H1 (cell line): Measurements from ENCODE around the gene LIAS. TPM values are rescaled to one million over a fixed set of nuclear protein-coding genes. Genes with fewer than 3 reads are reported as not detected.

Experiments used
- BACH1 ChIP-seq: IDR thresholded peaks from 2 replicates; pipeline ENCODE4 v1.6.1; 2012; ENCODE audit warnings: low read length, improper control_type of control experiment
- SP2 ChIP-seq: IDR thresholded peaks from 2 replicates; pipeline ENCODE4 v1.6.1; 2012; ENCODE audit warnings: mild to moderate bottlenecking, low read length, inconsistent platforms
- polyA plus RNA-seq, 7 experiments: library from polyadenylated mRNA; depleted of rRNA in 3 of 7; stranded (reverse) in 5 of 7; unstranded in 2 of 7; fragments of >200 nt in 5 of 7; fragments of 200-250 nt in 2 of 7; gene quantifications; 1 replicate in 5 of 7; 2 replicates in 1 of 7; 4 replicates in 1 of 7; pipeline versions ENCODE4 v1.2.1 to v1.2.3, GENCODE V29; 2011 to 2013; ENCODE audit warnings: missing spikeins in 2 of 7, mixed read lengths in 2 of 7
- total RNA-seq: library from RNA; stranded (reverse); fragmentation: NEBNext Ultra II Directional; extraction: Animal tissue kit (Norgen Biotek cat#: 25700); gene quantifications from 2 replicates; pipeline ENCODE4 v1.2.1, GENCODE V29; 2021

LIAS gene
- total and polyA plus RNA-seq, 2 of the 8 experiments (the other 6 are each of a cell fraction or from before 2014, with no cell fraction given) = 10.5 to 24.9 TPM

- TF ChIP-seq SP2 (no peak), BACH1 (no peak)
Measured at GRCh38 chr4:39472396-39472795, 13.5 kb downstream of the LIAS start (continued).
